H4 (cell line): ENCODE results near the gene ADH7. TPM values are rescaled to one million over a fixed set of nuclear protein-coding genes. Genes with fewer than 3 reads are reported as not detected.

Experiments
- DNase-seq: peaks from one replicate; pipeline ENCODE4 v3.0.0-alpha.2; 2015; ENCODE audit warnings: low spot score
- total RNA-seq: library from RNA; depleted of rRNA; stranded (reverse); fragments of >200 nt; shearing (Covaris generic); gene quantifications from 2 replicates; pipeline ENCODE4 v1.2.3, GENCODE V29; 2014; rRNA removed

ADH7 gene
- total RNA-seq: not detected in 2 replicates

DNA sequence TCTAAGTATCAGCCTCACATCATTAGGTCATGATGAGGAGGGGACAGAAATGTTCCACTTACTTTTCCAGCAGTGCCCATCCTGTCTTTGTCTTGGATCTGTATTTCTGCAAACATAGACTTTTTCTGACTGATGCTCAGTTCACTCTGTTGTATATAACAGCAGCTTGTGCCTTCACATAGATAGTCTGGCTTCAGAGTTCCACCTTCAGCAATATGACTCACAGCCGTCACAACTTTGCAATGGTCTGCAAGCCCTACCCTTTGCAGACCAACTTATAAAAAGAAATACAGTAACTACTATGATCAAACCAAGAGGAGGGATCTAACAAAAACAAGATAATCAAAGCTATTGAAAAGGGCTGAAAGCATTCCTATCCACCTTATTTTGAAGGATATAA lies at the start of gene ADH7:
TSS of gene ADH7 (minus strand) at position 189 of the 400 bp plus-strand sequence. CDS start at position 80, 109 bp downstream.
- DNase-seq: no peak

DNA sequence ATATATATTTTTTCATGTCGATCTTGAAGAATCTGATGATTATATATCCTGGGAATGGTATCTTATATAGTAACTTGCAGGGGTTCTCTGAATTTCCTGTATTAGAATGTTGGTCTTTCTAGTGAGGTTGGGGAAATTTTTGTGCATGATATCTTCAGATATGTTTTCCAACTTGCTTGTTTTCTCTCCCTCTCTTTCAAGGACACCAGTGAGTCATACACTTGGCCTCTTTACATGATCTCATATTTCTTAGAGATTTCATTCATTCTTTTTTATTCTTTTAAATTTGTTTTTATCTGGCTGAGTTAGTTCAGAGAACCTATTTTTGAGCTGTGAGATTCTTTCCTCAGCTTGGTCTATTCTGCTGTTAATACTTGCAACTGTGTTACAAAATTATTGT lies 48.5 kb upstream of the ADH7 start:
- no peak for DNase-seq

DNA sequence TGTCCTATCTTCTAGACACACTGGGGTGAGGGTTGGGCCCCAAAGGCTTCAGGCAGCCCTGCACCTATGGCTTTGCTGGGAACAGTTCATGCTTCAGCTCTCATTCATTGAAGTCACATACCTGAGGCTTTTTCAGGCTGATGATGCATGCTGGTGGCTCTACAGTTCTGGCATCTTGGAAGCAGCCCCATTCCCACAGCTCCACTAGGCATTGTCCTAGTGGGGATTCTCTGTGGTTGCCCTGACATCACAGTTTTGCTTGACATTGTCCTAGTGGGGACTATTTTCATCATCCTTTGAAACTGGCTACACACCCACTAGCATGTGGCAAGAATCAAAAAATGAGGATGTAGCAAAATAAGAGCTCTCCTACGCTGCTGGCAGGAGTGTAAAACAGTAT lies 38.0 kb upstream of the ADH7 start:
- DNase-seq: no peak

DNA sequence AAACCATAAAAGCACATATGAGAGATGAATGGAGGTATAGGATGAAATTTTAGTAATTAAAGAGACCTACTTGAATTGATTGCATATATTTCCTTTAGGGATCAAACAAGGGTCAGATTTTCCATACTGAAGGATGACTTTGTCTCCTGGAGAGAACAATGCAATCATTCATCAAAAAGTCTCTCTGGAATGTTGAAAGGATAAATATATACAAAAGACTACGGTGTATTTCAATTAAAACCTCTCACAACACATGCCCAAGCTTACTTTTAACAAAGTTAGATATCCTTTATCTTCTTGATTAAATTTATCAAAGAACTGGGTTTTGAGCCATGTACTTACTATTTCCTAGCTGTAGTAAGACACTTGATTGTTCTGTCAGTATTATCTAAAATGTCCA lies 36.8 kb upstream of the ADH7 start:
- no peak for DNase-seq

DNA sequence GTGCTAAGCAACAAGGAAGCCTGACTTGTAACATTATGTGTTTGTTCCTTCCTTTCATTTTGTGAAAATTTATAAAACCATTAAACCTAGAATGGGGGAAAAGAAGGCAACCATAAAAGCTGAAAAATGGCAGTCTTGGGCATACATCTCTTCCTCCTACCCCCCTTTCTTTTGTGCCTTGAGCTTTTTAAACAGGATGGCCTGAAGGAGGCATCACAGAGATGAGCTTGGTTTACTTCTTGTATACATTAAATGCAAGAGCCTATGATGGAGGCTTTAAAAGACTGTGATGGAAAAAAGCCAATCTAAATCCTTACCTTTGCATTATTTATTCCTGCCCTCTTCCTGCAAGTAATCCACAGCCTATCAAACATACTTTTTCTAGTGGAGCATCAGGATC lies 36.2 kb upstream of the ADH7 start:
- DNase-seq: no peak

DNA sequence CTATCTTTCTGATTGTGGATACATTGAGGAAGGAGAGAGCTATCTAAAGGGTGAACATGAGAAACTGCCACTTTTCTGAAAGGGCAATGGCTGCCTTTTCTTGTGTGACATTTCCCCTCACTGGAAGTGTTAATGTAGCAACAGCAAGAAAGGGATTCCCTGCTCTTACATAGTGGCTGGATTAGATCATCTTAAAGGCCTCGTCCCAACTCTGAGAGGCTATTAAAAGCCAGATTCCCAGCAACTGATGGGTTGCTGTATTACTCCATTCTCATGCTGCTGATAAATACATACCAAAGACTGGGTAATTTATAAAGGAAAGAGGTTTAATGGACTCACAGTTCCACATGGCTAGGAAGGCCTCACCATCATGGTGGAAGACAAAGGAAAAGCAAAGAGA lies 33.7 kb upstream of the ADH7 start:
- no peak for DNase-seq

DNA sequence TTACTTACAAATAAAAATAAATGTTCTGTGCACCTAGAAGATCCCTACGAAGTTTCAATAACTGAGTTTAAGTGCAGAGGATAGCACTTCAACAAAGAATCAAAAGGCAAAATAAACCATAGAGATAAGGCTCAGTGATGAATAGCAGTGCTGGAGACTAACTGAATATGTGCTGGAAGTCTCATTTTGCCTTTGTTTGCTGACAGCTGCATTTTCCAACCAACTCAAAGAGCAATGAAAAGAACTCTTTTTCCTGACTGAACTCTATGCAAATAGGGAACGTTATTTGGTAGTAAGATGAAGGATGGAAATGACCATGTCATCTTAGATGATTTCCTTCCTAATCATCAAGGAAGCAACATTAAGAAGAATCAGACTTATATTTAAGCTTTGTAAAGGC lies 32.7 kb upstream of the ADH7 start:
- no peak for DNase-seq

DNA sequence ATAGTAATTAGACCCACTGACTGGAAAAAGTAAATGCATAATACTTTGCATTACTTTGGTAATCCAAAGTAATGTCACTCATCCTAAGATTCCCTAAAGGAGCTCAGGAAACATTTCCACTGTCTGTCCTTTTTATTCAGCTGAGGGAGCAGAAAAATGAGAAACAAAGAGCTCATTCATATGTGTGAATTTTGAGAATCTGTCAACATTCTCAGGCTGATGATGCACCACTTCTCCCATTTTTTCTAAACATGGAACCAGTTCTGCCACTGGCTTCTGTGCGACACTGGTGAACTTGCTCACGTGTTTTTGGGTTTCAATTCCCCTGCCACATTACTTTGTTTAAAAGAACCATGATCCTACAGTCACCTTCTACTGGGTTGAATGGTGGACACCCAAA lies 28.4 kb upstream of the ADH7 start:
- no peak for DNase-seq

DNA sequence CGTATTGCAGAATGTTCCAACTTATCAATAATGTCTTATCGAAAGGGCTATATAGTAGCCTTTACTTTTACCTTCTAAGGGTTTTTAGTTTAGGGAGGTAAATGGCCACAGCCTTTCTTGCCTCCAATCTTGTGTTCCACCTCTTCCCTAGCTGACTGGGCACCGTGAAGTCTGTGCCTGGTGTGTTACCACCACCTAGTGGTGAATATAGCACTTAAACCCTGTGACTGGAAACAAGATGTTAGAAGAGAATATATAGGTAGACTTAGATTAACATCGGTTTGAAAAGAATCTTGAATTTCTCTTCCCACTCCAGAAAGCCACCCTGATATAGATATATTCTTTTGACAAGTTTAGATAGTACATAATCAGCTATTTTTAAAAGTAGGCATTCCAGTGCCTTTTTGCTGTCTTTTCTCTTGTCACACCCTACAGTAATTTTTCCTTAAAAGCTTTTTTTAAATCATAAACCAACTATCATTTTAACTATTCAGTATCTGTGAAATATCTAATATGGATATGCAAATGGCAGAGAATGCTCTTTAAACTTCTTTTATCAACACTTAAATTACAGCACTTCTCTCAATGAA lies 27.8 kb upstream of the ADH7 start:
- peak; percentile 81 for DNase-seq

DNA sequence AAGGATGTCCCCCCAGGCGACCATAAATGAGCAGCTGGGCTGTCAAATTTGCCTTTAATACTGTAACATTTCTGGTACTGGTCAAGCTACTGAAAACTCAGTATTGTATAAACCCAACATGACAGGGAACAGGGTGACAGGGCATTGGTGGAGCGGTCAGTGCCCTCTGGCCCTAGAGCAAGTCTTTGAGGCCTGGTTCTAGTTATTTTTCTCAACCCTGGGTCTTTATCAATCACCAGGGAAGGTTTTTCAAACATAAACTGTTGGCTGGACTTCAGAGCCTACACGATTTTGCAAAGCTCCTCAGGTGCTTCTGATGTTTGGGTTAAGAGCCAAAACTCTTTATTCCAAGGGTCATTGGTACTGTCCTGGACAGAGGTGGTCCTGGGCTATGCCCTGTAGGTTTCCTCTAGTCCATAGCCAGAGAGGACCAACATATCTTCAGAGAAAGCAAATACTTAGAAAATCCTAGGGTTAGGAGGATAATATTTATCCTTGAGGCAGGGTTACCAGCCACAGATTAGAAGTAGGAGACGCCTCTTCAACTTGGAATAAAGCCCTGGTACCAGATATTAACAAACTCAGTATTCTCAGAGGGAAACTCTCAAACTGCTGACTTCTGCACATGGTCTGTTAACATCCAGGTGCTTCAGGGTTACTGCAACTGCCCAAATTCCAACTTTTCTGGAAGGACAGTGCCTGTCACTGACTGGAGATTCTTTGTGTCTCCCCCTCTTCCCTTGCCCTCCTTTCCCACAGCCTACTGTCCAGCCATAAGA lies 26.7 kb upstream of the ADH7 start:
- DNase-seq: no peak

DNA sequence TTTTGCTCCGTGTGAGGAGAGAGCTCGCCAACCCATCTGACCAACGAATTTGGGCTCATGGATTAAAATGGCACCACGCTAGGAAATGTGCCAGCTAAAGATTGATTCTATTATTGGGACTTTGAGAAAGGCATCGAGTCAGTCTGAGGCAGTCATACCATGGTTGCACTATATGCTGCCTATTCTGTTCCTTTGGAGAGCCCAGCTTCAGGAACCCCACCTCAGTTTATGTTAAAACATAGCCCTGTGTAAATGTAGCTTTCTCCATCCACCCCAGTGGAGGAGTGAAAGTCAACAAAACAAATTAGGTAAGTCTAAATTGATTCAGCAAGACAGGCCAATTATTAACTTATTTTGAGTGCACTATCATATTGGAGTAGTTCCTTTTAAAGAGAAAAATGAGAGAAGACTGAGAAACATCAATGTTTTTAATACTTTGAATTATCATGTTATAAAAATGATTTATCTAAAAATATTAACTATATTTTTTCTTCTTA lies 24.5 kb upstream of the ADH7 start:
- no peak for DNase-seq

DNA sequence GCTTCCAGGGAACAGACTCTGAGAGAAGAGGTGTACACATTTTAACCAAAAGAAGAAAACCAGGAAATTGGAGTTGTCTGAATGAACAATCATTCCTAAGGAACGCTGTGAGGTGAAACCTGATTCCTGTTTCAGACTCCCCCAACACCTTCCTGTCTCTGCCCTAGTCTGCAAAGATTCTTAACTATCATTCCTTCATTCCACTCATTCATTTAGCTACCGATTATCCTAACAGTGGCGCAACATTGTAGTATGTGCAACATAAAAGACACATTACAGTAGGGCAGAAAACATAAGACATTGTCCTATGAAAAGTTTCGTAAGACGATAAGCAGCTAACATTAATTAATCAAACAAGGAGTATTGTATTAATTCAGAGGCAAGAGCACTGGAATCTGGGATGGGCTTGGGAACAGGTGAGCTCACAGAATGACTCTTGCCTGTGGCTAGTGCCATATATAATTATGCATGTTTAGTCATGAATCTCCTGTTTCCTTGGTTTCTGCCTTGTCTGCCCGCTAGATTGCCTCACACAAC lies 23.8 kb upstream of the ADH7 start:
- no peak for DNase-seq

DNA sequence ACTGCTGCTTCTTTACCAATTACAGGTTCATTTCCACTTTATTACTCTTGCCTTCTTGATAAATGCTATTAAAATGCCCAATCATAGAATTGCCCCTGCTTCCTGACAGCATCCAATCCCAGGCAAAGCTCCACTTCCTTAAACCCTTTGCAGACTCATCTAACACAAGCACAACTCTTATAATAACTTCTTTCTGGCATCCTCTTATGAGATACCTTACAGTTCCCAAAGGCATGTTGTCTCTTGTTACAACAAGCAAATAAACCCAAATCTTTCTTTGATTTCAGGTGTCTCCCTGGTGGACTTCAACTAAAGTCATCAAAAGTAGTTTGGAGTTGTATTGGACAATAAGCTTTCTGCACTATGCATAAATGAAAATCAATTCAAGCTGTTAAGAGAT lies 22.5 kb upstream of the ADH7 start:
- no peak for DNase-seq

DNA sequence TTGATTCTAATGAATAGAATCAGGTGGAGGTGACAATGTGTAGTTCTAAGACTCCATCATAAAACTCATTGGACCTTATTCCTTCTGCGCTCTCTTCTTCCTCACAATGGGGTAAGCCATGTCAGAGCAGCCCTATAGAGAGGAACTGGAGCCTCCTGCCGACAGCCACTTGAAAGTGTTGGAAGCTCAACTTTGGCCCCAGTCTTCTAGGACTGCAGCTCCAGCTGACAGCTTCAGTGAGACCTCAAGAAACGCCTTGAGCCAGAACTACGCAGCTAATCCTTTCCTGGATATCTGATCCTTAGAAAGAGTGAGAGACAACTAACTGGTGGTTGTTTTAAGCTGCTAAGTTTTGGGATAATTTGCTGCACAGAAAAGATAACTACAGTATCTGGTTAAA lies 22.1 kb upstream of the ADH7 start:
- DNase-seq: no peak

DNA sequence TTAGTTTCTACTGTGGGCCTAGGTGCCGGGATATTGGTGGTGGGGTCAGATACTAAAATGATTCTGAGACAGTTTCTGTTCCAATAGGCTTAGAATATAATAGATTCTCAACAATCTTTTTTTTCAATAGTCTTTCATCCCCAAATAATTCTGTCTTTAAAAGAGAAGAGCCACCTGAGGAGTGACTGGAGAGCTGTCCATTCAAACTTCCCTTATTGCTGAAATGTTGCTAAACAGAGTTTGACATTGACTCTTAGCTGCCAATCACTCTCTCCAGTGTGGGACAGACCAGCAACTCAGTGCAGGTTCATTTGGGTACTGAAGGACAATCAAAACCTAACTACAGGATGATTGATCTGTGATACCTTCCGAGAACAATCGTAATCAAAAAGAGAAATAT lies 12.4 kb upstream of the ADH7 start:
- no peak for DNase-seq

DNA sequence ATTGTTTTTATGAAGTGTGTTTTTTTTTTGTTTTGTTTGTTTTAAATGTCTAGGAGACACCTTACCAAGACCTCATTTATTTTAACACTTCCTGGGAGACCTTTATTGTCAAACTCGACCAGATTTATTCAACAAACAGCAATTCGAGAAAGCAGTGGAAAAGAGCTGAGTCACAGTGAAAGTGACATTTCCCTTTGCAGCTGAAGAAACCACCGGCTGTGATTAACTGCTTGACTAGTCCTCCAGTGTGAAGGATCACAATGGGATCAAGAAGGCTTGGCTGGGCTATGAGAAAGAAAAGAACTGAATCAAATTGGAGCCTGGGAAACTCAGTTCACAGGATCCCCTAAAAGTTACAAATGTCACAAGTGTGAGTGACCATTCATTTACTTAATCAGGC lies 11.9 kb upstream of the ADH7 start:
- peak; percentile 85 for DNase-seq

DNA sequence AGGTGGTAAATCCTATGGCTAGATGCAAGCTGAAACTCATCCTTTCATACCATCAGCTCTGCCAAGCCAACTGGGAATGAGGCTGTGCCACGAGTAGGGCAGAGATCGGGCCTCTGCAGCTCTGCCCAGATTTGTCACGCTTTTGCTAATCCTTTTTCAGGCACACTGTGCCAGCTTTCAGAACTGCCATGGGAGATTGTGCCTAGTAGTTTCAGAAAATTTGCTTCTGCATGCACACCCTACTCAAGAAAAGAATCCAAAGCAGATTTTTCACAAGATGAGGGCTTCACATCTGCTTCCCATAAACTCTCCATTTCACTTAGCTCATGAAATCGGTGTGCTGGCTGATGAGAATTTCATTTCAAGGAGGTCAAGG lies 3.3 kb upstream of the ADH7 start:
- DNase-seq: no peak

DNA sequence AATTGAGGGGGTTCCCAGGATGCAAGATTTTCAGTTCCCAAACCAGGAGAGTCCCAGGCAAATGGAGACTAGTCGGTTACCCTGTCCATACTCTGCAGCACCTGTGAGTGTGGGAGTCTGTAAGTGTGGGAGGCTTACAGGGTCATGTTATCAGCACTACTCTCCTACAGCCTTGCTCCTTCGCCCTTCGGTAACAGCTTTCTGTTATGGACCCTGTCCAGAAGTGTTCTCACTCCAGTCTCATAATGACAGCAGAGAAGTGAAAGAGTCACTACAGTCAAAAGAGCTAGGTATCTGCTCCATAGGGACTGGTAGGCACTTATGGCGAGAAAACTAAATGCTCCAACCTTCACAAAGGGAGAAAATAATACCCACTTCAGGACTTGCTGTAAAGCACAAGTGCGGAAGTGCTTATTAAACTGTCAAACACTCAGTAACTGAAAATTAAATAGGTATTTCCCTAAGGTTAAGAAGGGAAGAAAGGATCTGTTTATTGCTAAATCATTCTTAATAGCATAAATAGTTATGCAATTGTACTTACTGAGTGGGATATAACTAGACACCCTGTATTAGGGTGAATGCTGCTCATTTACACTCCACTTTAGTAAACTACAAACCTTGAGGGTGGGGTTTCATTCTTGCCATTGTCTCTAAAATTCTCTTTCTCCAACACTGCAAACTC lies 2.7 kb upstream of the ADH7 start:
- no peak for DNase-seq

DNA sequence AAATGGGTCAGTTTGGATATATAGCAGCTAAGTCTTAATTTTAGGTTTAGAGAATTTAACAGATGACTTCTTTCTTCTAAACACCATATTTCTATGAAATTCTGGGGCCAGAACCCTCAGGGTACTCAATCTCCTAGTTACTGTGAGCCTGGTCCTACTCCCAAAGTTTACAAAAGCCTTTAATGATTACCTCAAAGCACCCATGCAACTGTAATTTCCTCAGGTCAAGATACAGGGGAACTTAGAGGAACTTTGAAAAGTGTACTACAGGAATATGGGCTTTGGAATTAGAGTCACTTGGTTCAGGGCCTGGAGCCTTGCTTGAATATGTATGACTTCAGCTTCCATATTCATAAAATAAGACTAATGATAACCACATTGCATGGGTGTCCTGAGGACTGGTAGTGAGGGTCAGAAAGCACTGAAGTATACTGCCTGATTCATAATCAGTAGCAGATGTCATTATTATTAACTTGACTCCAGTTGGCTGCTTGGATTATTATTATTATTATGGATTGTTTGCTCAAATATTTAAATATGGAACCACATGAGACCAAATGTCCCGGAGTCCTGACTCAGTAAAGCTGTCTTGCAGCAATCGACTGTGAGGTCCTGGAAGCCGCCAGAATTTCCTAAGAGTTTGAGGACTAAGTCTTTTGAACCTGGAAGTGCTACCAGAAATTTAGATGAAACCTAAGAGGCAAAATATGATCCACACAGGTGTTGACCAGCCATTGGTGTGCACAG lies 2.0 kb upstream of the ADH7 start:
- DNase-seq: no peak

DNA sequence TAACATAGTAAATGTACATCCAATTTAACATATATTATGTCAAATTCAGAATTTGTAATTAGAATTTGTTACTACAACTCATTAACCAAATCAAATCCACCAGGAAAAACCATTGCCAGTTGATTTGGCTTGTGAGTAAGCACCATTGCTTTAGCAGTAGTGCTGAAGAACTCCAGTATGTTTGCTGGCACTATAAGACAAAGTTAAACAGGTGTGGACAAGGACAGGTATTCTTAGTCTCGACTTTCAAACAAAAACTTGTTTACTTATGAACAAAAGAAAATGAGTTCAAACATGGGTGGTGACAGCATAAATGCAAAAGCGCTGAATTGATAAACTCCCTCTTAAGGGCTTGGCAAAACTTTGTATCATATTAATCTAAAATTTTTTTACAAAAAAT lies 1.3 kb upstream of the ADH7 start:
- no peak for DNase-seq

DNA sequence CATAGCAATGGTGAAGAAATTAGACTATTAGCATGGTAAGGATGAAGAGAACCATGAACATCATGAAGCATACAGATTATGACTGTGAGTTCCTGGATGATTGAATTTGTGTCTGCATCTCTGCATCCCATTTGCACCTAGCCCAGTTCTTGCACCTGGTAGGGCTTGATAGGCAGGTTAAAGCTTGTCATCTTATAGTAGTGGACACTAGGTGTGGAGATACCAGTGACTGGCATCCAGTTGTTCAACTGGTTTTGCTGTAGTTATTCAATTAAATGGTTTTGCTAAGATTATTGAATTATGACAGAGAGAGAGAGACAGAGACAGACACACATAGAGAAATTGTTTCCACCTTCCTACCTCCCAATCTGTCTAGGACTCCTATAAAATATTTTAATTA lies 5.0 kb downstream of the ADH7 start:
- DNase-seq: no peak

DNA sequence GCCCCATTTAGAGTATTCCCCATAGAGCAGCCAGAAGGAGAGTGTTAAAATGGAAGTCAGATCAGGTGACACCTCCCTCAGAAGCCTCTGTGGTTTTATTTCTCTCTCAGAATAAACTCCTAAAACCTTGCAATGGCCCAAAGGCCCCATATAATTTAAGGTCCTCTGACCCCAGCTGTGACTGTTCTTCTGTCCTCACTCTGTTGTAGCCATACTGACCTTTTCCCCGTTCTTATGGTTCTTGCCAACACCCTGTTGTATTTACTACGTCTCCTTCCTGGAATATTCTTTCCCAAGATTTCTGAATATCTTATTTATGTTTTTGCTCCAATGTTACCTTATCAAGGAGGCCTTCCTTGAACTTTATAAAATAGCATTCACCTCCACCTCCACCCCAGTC lies 18.0 kb downstream of the ADH7 start:
- no peak for DNase-seq
